Stimulated activated naive CD8-positive, alpha-beta T cell treated with anti-CD3 and anti-CD28 coated beads, Interleukin-15, Interleukin-2, amounts not matched to agents 100 ng/mL and 50 ng/mL, for 24 hours (primary cell): ENCODE results near the gene PRR7.

Experiments
- H3K27ac Mint-ChIP-seq: one replicate; pipeline ENCODE4 v1.8.0; 2021; ENCODE audit warnings: mild to moderate bottlenecking, mixed read lengths
- H3K27me3 Mint-ChIP-seq: one replicate; pipeline ENCODE4 v1.8.0; 2021; ENCODE audit warnings: mixed read lengths
- H3K36me3 Mint-ChIP-seq: one replicate; pipeline ENCODE4 v1.8.0; 2021; ENCODE audit warnings: low read depth, mixed read lengths
- H3K4me1 Mint-ChIP-seq: one replicate; pipeline ENCODE4 v1.8.0; 2021; ENCODE audit warnings: low read depth, mixed read lengths
- H3K4me3 Mint-ChIP-seq: one replicate; pipeline ENCODE4 v1.8.0; 2021; ENCODE audit warnings: mild to moderate bottlenecking, mixed read lengths
- H3K9me3 Mint-ChIP-seq: one replicate; pipeline ENCODE4 v1.8.0; 2021; ENCODE audit warnings: mixed read lengths

The PRR7 gene

GRCh38 chr5:177450667-177451424, 4.2 kb downstream of the PRR7 start:
- H3K36me3 Mint-ChIP-seq, result no peaks in the 10 kb centered on the region
- H3K9me3 Mint-ChIP-seq, result no peaks in the 10 kb centered on the region
- no peaks in the 10 kb centered on the region for H3K27me3 Mint-ChIP-seq
- no peak overlapping the region for H3K27ac Mint-ChIP-seq
- H3K4me3 Mint-ChIP-seq, result no peak overlapping the region
- peaks cover 38% of the 10 kb centered on the region for H3K4me1 Mint-ChIP-seq

GRCh38 chr5:177452688-177453638, 6.3 kb downstream of the PRR7 start:
- H3K9me3 Mint-ChIP-seq, result no peaks in the 10 kb centered on the region
- peaks cover 41% of the 10 kb centered on the region for H3K4me1 Mint-ChIP-seq
- H3K36me3 Mint-ChIP-seq, result peaks cover 9% of the 10 kb centered on the region
- no peaks in the 10 kb centered on the region for H3K27me3 Mint-ChIP-seq
- peak overlapping the region; percentile 87 for H3K4me3 Mint-ChIP-seq
- H3K27ac Mint-ChIP-seq, result no peak overlapping the region

GRCh38 chr5:177453852-177454396, 7.3 kb downstream of the PRR7 start:
- peaks cover 32% of the 10 kb centered on the region for H3K4me1 Mint-ChIP-seq
- H3K36me3 Mint-ChIP-seq, result peaks cover 9% of the 10 kb centered on the region
- no peaks in the 10 kb centered on the region for H3K27me3 Mint-ChIP-seq
- peak overlapping the region; percentile 63 for H3K27ac Mint-ChIP-seq
- H3K9me3 Mint-ChIP-seq, result no peaks in the 10 kb centered on the region
- peak overlapping the region; percentile 87 for H3K4me3 Mint-ChIP-seq

GRCh38 chr5:177454397-177455035, 7.9 kb downstream of the PRR7 start:
- H3K4me3 Mint-ChIP-seq, result peak overlapping the region; percentile 87
- H3K4me1 Mint-ChIP-seq, result peaks cover 32% of the 10 kb centered on the region
- H3K27ac Mint-ChIP-seq, result no peak overlapping the region
- H3K36me3 Mint-ChIP-seq, result peaks cover 9% of the 10 kb centered on the region
- H3K27me3 Mint-ChIP-seq, result no peaks in the 10 kb centered on the region
- H3K9me3 Mint-ChIP-seq, result no peaks in the 10 kb centered on the region

- Mint-ChIP-seq H3K27me3 (no peaks in the 10 kb centered on the region), H3K4me1 (peaks cover 32% of the 10 kb centered on the region), H3K27ac (peak overlapping the region; percentile 67), H3K36me3 (peaks cover 9% of the 10 kb centered on the region), H3K4me3 (peak overlapping the region; percentile 87), H3K9me3 (no peaks in the 10 kb centered on the region)
Observed at GRCh38 chr5:177455036-177455660, 8.5 kb downstream of the PRR7 start.

- peaks cover 32% of the 10 kb centered on the region for H3K4me1 Mint-ChIP-seq
- peak overlapping the region; percentile 90 for H3K27ac Mint-ChIP-seq
- no peaks in the 10 kb centered on the region for H3K9me3 Mint-ChIP-seq
- H3K36me3 Mint-ChIP-seq, result peaks cover 9% of the 10 kb centered on the region
- peak overlapping the region; percentile 87 for H3K4me3 Mint-ChIP-seq
- H3K27me3 Mint-ChIP-seq, result no peaks in the 10 kb centered on the region
Observed at GRCh38 chr5:177455661-177456590, 9.3 kb downstream of the PRR7 start.

- Mint-ChIP-seq H3K36me3 (peaks cover 13% of the 10 kb centered on the region), H3K4me1 (peaks cover 32% of the 10 kb centered on the region), H3K27me3 (no peaks in the 10 kb centered on the region), H3K9me3 (no peaks in the 10 kb centered on the region), H3K4me3 (peak overlapping the region; percentile 66), H3K27ac (no peak overlapping the region)
Observed at GRCh38 chr5:177456591-177456964, 10.0 kb downstream of the PRR7 start.

GRCh38 chr5:177456976-177457851, 10.6 kb downstream of the PRR7 start:
- Mint-ChIP-seq H3K27ac (no peak overlapping the region), H3K4me1 (peaks cover 32% of the 10 kb centered on the region), H3K36me3 (peaks cover 15% of the 10 kb centered on the region), H3K4me3 (peak overlapping the region; percentile 48), H3K27me3 (no peaks in the 10 kb centered on the region), H3K9me3 (no peaks in the 10 kb centered on the region)

GRCh38 chr5:177457852-177458681, 11.5 kb downstream of the PRR7 start:
- Mint-ChIP-seq H3K4me3 (no peak overlapping the region), H3K27ac (no peak overlapping the region), H3K4me1 (peaks cover 34% of the 10 kb centered on the region), H3K9me3 (no peaks in the 10 kb centered on the region), H3K36me3 (peaks cover 15% of the 10 kb centered on the region), H3K27me3 (no peaks in the 10 kb centered on the region)

GRCh38 chr5:177458912-177459350, 12.3 kb downstream of the PRR7 start:
- Mint-ChIP-seq H3K36me3 (peaks cover 18% of the 10 kb centered on the region), H3K9me3 (no peaks in the 10 kb centered on the region), H3K27me3 (no peaks in the 10 kb centered on the region), H3K27ac (no peak overlapping the region), H3K4me1 (peaks cover 27% of the 10 kb centered on the region), H3K4me3 (no peak overlapping the region)

- Mint-ChIP-seq H3K27me3 (no peaks in the 10 kb centered on the region), H3K4me1 (peaks cover 26% of the 10 kb centered on the region), H3K36me3 (peaks cover 18% of the 10 kb centered on the region), H3K27ac (no peak overlapping the region), H3K9me3 (no peaks in the 10 kb centered on the region), H3K4me3 (no peak overlapping the region)
Observed at GRCh38 chr5:177459357-177459756, 12.7 kb downstream of the PRR7 start.
